GM23338 (cell line): ENCODE measurements around the gene ANO7. TPM values are rescaled to one million over a fixed set of nuclear protein-coding genes. Genes with fewer than 3 reads are reported as not detected.

Experiments used
- ATAC-seq: fragments of 200-7000 bp; cut with Tn5 transposase; 3 replicates; pipeline ENCODE4 v1.9.1; 2020
- DNase-seq: peaks from one replicate; pipeline ENCODE4 v3.0.0-alpha.2; 2015; ENCODE audit warnings: low spot score
- H2AFZ ChIP-seq: fragments of 200-600 bp; sonication (generic); 2 replicates; pipeline ENCODE4 v1.8.0; 2016; ENCODE audit warnings: antibody characterized with exemption, mild to moderate bottlenecking, moderate library complexity
- H3F3A ChIP-seq: fragments of 200-600 bp; sonication (generic); replicated peaks from 2 replicates; pipeline ENCODE4 v1.8.0; 2017; ENCODE audit warnings: antibody characterized with exemption, mixed run types, low read depth
- H3K27ac ChIP-seq: fragments of 200-600 bp; sonication (generic); 2 replicates; pipeline ENCODE4 v1.6.1; 2016; ENCODE audit warnings: low read depth
- H3K27me3 ChIP-seq: fragments of 200-600 bp; sonication (generic); 2 replicates; pipeline ENCODE4 v1.8.0; 2016; ENCODE audit warnings: mild to moderate bottlenecking, mixed run types, moderate library complexity; ENCODE audit not compliant: insufficient read depth
- H3K36me3 ChIP-seq: fragments of 200-600 bp; sonication (generic); 2 replicates; pipeline ENCODE4 v1.8.0; 2016; ENCODE audit warnings: mild to moderate bottlenecking; ENCODE audit not compliant: insufficient read depth
- H3K4me1 ChIP-seq: fragments of 200-600 bp; sonication (generic); 2 replicates; pipeline ENCODE4 v1.8.0; 2016; ENCODE audit warnings: mild to moderate bottlenecking, moderate library complexity; ENCODE audit not compliant: insufficient read depth
- H3K4me2 ChIP-seq: fragments of 200-600 bp; sonication (generic); 2 replicates; pipeline ENCODE4 v1.7.1; 2017; ENCODE audit warnings: mixed run types
- H3K4me3 ChIP-seq: fragments of 200-600 bp; sonication (generic); 2 replicates; pipeline ENCODE4 v1.6.1; 2016; ENCODE audit warnings: mixed run types
- H3K79me2 ChIP-seq: fragments of 200-600 bp; sonication (generic); replicated peaks from 2 replicates; pipeline ENCODE4 v1.8.0; 2017; ENCODE audit warnings: mild to moderate bottlenecking; ENCODE audit not compliant: insufficient read depth
- H3K9me2 ChIP-seq: fragments of 200-600 bp; sonication (generic); 2 replicates; pipeline ENCODE4 v1.8.0; 2017; ENCODE audit not compliant: insufficient read depth
- H4K20me1 ChIP-seq: fragments of 200-600 bp; sonication (generic); replicated peaks from 2 replicates; pipeline ENCODE4 v1.8.0; 2017; ENCODE audit warnings: mild to moderate bottlenecking; ENCODE audit not compliant: insufficient read depth
- H3K27ac Mint-ChIP-seq: 2 replicates; pipeline ENCODE4 v1.8.0; 2020; ENCODE audit warnings: inconsistent platforms, mild to moderate bottlenecking, moderate library complexity, mixed read lengths
- H3K27me3 Mint-ChIP-seq: 3 replicates; pipeline ENCODE4 v1.8.0; 2022; ENCODE audit warnings: low read depth, mild to moderate bottlenecking, moderate library complexity, mixed read lengths, inconsistent platforms; ENCODE audit not compliant: insufficient read depth, poor library complexity
- H3K36me3 Mint-ChIP-seq: 3 replicates; pipeline ENCODE4 v1.8.0; 2021; ENCODE audit warnings: low read depth, mild to moderate bottlenecking, inconsistent platforms, moderate library complexity, mixed read lengths
- H3K4me1 Mint-ChIP-seq: 3 replicates; pipeline ENCODE4 v1.8.0; 2020; ENCODE audit warnings: mild to moderate bottlenecking, inconsistent platforms, mixed read lengths
- H3K4me3 Mint-ChIP-seq: 3 replicates; pipeline ENCODE4 v1.8.0; 2021; ENCODE audit warnings: moderate library complexity, mild to moderate bottlenecking, inconsistent platforms, mixed read lengths
- H3K9me3 Mint-ChIP-seq: 3 replicates; pipeline ENCODE4 v1.8.0; 2020; ENCODE audit warnings: moderate library complexity, mild to moderate bottlenecking, inconsistent platforms, mixed read lengths
- CREB1 ChIP-seq: fragments of 250-450 bp; sonication (Bioruptor Pico); IDR thresholded peaks from 2 replicates; pipeline ENCODE4 v1.5.0; 2020; ENCODE audit warnings: low read depth, mild to moderate bottlenecking, moderate library complexity
- CTCF ChIP-seq, 2 experiments: fragments of 200-600 bp in 1 of 2; sonication (generic) in 1 of 2; conservative IDR thresholded peaks; 2 replicates each; pipeline versions ENCODE4 v1.5.1 to v1.6.1; 2016 to 2017; ENCODE audit warnings: antibody characterized with exemption in 2 of 2, low read depth in 2 of 2, mild to moderate bottlenecking in 2 of 2, moderate library complexity in 1 of 2
- ETS1 ChIP-seq: IDR thresholded peaks from 2 replicates; pipeline ENCODE4 v1.6.1; 2016; ENCODE audit warnings: antibody characterized with exemption
- EZH2 ChIP-seq: fragments of 200-600 bp; sonication (generic); IDR thresholded peaks from one replicate; pipeline ENCODE4 v1.8.0; 2017; ENCODE audit warnings: antibody characterized with exemption, mild to moderate bottlenecking, low read depth; ENCODE audit not compliant: unreplicated experiment
- EZH2phosphoT487 ChIP-seq: fragments of 200-600 bp; sonication (generic); IDR thresholded peaks from one replicate; pipeline ENCODE4 v1.8.1; 2018; ENCODE audit warnings: antibody characterized with exemption; ENCODE audit not compliant: unreplicated experiment
- JUNB ChIP-seq: IDR thresholded peaks from one replicate; pipeline ENCODE4 v1.6.1; 2016; ENCODE audit warnings: antibody characterized with exemption; ENCODE audit not compliant: unreplicated experiment
- NANOG ChIP-seq: IDR thresholded peaks from 2 replicates; pipeline ENCODE4 v1.6.1; 2016; ENCODE audit warnings: antibody characterized with exemption, borderline replicate concordance
- POLR2AphosphoS5 ChIP-seq: IDR thresholded peaks from 2 replicates; pipeline ENCODE4 v1.6.1; 2016; ENCODE audit warnings: antibody characterized with exemption, low read depth
- STAT1 ChIP-seq: IDR thresholded peaks from one replicate; pipeline ENCODE4 v1.6.1; 2016; ENCODE audit warnings: antibody characterized with exemption; ENCODE audit not compliant: unreplicated experiment
- ZNF114 ChIP-seq: fragments of 250-450 bp; sonication (Bioruptor Pico); IDR thresholded peaks from 2 replicates; pipeline ENCODE4 v1.5.0; 2020; ENCODE audit warnings: mild to moderate bottlenecking, moderate library complexity
- ZNF331 ChIP-seq: fragments of 250-450 bp; sonication (Bioruptor Pico); IDR thresholded peaks from 2 replicates; pipeline ENCODE4 v1.5.0; 2020; ENCODE audit warnings: low read depth, mild to moderate bottlenecking, moderate library complexity
- polyA plus RNA-seq: library from polyadenylated mRNA; unstranded; fragments of >200 nt; fragmentation: Nextera tagmentation; extraction: Ambion mirVana; gene quantifications from 2 replicates; pipeline ENCODE4 v1.2.1, GENCODE V29; 2016
- total RNA-seq: library from RNA; depleted of rRNA; stranded (reverse); fragments of >200 nt; shearing (Covaris generic); gene quantifications from 2 replicates; pipeline ENCODE4 v1.2.3, GENCODE V29; 2014
- TF ChIP-seq, protein P1 (sequence below): IDR thresholded peaks from one replicate; pipeline ENCODE4 v1.6.1; 2018; ENCODE audit warnings: antibody characterized with exemption; ENCODE audit not compliant: unreplicated experiment
- TF ChIP-seq, protein P2 (sequence below): fragments of 250-450 bp; sonication (Bioruptor Pico); IDR thresholded peaks from 2 replicates; pipeline ENCODE4 v1.5.0; 2020; ENCODE audit warnings: mild to moderate bottlenecking, moderate library complexity

Gene ANO7
- total and polyA plus RNA-seq, 2 experiments from 2014 or later, result 3.6 to 5.1 TPM

DNA sequence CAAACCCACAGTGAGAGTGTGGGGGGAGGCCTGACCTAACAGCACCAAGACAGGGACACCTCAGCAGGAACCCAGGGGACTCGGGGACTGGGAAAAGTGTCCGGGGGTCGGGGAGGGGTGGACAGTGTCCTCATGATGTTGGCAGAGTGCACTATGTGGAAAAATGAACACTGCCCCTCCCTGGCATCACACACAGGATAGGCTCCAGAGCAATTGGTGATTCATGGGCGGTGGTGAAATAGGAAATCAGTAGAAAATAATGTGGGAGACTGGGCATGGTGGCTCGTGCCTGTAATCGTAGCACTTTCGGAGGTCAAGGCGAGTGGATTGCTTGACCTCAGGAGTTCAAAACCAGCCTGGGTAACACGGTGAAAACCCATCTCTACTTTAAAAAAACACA is 3.6 kb upstream of the ANO7 start:
- Histone ChIP-seq H3K4me1 (no peaks in the 10 kb centered on the region), H4K20me1 (no peaks in the 10 kb centered on the region), H3K79me2 (no peaks in the 10 kb centered on the region), H2AFZ (no peak overlapping the region), H3K4me3 (no peak overlapping the region), H3K4me2 (no peak overlapping the region), H3K27me3 (no peaks in the 10 kb centered on the region), H3K27ac (no peak overlapping the region), H3F3A (no peaks in the 10 kb centered on the region), H3K9me2 (no peaks in the 10 kb centered on the region), H3K36me3 (no peaks in the 10 kb centered on the region)
- Mint-ChIP-seq H3K27ac (no peak overlapping the region), H3K4me1 (peaks cover 8% of the 10 kb centered on the region), H3K36me3 (no peaks in the 10 kb centered on the region), H3K4me3 (no peak overlapping the region), H3K9me3 (no peaks in the 10 kb centered on the region), H3K27me3 (peaks cover 10% of the 10 kb centered on the region)
- DNase-seq, result no peak
- TF ChIP-seq EZH2 (no peak), ZNF114 (CRISPR knock-in tag) (no peak), NANOG (no peak), CREB1 (CRISPR knock-in tag) (no peak), EZH2phosphoT487 (no peak), POLR2AphosphoS5 (no peak), ETS1 (no peak), ZNF331 (no peak), JUNB (no peak), CTCF (conservative IDR thresholded peaks at IDR 0.05; ENCODE audit: low read depth in 2 of 2) (no peak), STAT1 (no peak)
- TF ChIP-seq, protein P1, sequence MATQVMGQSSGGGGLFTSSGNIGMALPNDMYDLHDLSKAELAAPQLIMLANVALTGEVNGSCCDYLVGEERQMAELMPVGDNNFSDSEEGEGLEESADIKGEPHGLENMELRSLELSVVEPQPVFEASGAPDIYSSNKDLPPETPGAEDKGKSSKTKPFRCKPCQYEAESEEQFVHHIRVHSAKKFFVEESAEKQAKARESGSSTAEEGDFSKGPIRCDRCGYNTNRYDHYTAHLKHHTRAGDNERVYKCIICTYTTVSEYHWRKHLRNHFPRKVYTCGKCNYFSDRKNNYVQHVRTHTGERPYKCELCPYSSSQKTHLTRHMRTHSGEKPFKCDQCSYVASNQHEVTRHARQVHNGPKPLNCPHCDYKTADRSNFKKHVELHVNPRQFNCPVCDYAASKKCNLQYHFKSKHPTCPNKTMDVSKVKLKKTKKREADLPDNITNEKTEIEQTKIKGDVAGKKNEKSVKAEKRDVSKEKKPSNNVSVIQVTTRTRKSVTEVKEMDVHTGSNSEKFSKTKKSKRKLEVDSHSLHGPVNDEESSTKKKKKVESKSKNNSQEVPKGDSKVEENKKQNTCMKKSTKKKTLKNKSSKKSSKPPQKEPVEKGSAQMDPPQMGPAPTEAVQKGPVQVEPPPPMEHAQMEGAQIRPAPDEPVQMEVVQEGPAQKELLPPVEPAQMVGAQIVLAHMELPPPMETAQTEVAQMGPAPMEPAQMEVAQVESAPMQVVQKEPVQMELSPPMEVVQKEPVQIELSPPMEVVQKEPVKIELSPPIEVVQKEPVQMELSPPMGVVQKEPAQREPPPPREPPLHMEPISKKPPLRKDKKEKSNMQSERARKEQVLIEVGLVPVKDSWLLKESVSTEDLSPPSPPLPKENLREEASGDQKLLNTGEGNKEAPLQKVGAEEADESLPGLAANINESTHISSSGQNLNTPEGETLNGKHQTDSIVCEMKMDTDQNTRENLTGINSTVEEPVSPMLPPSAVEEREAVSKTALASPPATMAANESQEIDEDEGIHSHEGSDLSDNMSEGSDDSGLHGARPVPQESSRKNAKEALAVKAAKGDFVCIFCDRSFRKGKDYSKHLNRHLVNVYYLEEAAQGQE, result no peak
- TF ChIP-seq, protein P2, sequence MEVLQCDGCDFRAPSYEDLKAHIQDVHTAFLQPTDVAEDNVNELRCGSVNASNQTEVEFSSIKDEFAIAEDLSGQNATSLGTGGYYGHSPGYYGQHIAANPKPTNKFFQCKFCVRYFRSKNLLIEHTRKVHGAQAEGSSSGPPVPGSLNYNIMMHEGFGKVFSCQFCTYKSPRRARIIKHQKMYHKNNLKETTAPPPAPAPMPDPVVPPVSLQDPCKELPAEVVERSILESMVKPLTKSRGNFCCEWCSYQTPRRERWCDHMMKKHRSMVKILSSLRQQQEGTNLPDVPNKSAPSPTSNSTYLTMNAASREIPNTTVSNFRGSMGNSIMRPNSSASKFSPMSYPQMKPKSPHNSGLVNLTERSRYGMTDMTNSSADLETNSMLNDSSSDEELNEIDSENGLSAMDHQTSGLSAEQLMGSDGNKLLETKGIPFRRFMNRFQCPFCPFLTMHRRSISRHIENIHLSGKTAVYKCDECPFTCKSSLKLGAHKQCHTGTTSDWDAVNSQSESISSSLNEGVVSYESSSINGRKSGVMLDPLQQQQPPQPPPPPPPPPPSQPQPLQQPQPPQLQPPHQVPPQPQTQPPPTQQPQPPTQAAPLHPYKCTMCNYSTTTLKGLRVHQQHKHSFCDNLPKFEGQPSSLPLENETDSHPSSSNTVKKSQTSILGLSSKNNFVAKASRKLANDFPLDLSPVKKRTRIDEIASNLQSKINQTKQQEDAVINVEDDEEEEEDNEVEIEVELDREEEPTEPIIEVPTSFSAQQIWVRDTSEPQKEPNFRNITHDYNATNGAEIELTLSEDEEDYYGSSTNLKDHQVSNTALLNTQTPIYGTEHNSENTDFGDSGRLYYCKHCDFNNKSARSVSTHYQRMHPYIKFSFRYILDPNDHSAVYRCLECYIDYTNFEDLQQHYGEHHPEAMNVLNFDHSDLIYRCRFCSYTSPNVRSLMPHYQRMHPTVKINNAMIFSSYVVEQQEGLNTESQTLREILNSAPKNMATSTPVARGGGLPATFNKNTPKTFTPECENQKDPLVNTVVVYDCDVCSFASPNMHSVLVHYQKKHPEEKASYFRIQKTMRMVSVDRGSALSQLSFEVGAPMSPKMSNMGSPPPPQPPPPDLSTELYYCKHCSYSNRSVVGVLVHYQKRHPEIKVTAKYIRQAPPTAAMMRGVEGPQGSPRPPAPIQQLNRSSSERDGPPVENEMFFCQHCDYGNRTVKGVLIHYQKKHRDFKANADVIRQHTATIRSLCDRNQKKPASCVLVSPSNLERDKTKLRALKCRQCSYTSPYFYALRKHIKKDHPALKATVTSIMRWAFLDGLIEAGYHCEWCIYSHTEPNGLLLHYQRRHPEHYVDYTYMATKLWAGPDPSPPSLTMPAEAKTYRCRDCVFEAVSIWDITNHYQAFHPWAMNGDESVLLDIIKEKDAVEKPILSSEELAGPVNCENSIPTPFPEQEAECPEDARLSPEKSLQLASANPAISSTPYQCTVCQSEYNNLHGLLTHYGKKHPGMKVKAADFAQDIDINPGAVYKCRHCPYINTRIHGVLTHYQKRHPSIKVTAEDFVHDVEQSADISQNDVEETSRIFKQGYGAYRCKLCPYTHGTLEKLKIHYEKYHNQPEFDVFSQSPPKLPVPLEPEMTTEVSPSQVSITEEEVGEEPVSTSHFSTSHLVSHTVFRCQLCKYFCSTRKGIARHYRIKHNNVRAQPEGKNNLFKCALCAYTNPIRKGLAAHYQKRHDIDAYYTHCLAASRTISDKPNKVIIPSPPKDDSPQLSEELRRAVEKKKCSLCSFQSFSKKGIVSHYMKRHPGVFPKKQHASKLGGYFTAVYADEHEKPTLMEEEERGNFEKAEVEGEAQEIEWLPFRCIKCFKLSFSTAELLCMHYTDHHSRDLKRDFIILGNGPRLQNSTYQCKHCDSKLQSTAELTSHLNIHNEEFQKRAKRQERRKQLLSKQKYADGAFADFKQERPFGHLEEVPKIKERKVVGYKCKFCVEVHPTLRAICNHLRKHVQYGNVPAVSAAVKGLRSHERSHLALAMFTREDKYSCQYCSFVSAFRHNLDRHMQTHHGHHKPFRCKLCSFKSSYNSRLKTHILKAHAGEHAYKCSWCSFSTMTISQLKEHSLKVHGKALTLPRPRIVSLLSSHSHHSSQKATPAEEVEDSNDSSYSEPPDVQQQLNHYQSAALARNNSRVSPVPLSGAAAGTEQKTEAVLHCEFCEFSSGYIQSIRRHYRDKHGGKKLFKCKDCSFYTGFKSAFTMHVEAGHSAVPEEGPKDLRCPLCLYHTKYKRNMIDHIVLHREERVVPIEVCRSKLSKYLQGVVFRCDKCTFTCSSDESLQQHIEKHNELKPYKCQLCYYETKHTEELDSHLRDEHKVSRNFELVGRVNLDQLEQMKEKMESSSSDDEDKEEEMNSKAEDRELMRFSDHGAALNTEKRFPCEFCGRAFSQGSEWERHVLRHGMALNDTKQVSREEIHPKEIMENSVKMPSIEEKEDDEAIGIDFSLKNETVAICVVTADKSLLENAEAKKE, result no peak
- ATAC-seq, result no peak
